ENCODE results near the gene GNA14.

GRCh38 chr9:77464661-77465060 is 183.5 kb downstream of the GNA14 start:
- TF ChIP-seq POLR2A (IDR thresholded peaks at IDR 0.05; ENCODE audit: borderline replicate concordance, extremely low read depth, insufficient read depth, insufficient read length): no peak
- no peak for TF ChIP-seq MAX (IDR thresholded peaks at IDR 0.05)
- TF ChIP-seq CTCF (IDR thresholded peaks at IDR 0.05 in 2 of 3, conservative IDR thresholded peaks at IDR 0.05 in 1 of 3; ENCODE audit: borderline replicate concordance in 1 of 3, insufficient read depth in 1 of 3, low read depth in 2 of 3, low read length in 2 of 3): no peak
- TF ChIP-seq YY1 (IDR thresholded peaks at IDR 0.05; ENCODE audit: extremely low read depth, insufficient replicate concordance, low read depth, low read length): no peak
- TF ChIP-seq ZFX (IDR thresholded peaks at IDR 0.05): no peak
- no peak for TF ChIP-seq EGR1 (IDR thresholded peaks at IDR 0.05; ENCODE audit: low read depth)
- no peak for TF ChIP-seq POLR2AphosphoS5 (IDR thresholded peaks at IDR 0.05; ENCODE audit: low read depth, low read length)
- TF ChIP-seq ZNF274 (IDR thresholded peaks at IDR 0.05; ENCODE audit: low read depth, low read length): no peak
- no peak for TF ChIP-seq CEBPB (IDR thresholded peaks at IDR 0.05; ENCODE audit: low read depth)
- TF ChIP-seq EZH2phosphoT487 (IDR thresholded peaks at IDR 0.05; ENCODE audit: borderline replicate concordance): no peak
- TF ChIP-seq ATF3 (IDR thresholded peaks at IDR 0.05): no peak
- TF ChIP-seq EZH2 (IDR thresholded peaks at IDR 0.05): no peak
- no peak for TF ChIP-seq RAD21 (IDR thresholded peaks at IDR 0.05; ENCODE audit: low read depth)
- no peak for TF ChIP-seq REST (IDR thresholded peaks at IDR 0.05; ENCODE audit: low read depth)
